ENCODE results near the gene MX1. TPM values are rescaled to one million over a fixed set of nuclear protein-coding genes. Genes with fewer than 3 reads are reported as not detected.

MX1 gene
- total RNA-seq, 1 experiment from 2014 or later = 2.0 TPM

GRCh38 chr21:41444703-41445464, 18.8 kb downstream of the MX1 start:
- BruUV-seq (replicated peaks) = no TSS peak
- CTCF ChIA-PET = no interaction called here

More at GRCh38 chr21:41444703-41445464, 18.8 kb downstream of the MX1 start:
- Histone ChIP-seq H3K9ac (ENCODE audit: low read length) (no peak overlapping the region), H3K9me3 (ENCODE audit: control insufficient read depth in 1 of 2, insufficient read depth in 1 of 2, low read depth in 1 of 2, low read length in 2 of 2) (no peaks in the 10 kb centered on the region), H3K79me2 (ENCODE audit: insufficient read depth, low read length) (no peaks in the 10 kb centered on the region), H3K4me2 (ENCODE audit: low read length) (no peak overlapping the region), H3K36me3 (ENCODE audit: control insufficient read depth in 1 of 2, insufficient read depth in 2 of 2, low read length in 2 of 2) (no peaks in the 10 kb centered on the region), H2AFZ (ENCODE audit: low read depth, low read length, poor library complexity, severe bottlenecking) (no peak overlapping the region), H4K20me1 (ENCODE audit: insufficient read depth) (no peaks in the 10 kb centered on the region), H3K9me2 (ENCODE audit: insufficient read depth) (no peaks in the 10 kb centered on the region), H3K27me3 (ENCODE audit: insufficient read depth, low read length) (no peaks in the 10 kb centered on the region), H3K27ac (ENCODE audit: low read depth, low read length) (no peak overlapping the region), H3K4me3 (replicated peaks in 1 of 2; ENCODE audit: low read depth in 1 of 2, low read length in 2 of 2) (no peak overlapping the region), H3K4me1 (ENCODE audit: control insufficient read depth in 1 of 2, insufficient read depth in 2 of 2, low read length in 2 of 2) (no peaks in the 10 kb centered on the region)
- DNase-seq (ENCODE audit: low read depth, low spot score) = no peak
- ATAC-seq = no peak
- intact Hi-C loops (cut with micrococcal nuclease) = no loop called here
- POLR2A ChIA-PET = no interaction called here
- no peak for TF ChIP-seq REST (IDR thresholded peaks at IDR 0.05; ENCODE audit: low read depth)
- TF ChIP-seq TCF7L2 (IDR thresholded peaks at IDR 0.05; ENCODE audit: borderline replicate concordance, extremely low read depth, insufficient read depth, insufficient read length) = no peak
- no peak for TF ChIP-seq POLR2A (IDR thresholded peaks at IDR 0.05; ENCODE audit: borderline replicate concordance, extremely low read depth, insufficient read depth, insufficient read length)
- TF ChIP-seq, protein P1, sequence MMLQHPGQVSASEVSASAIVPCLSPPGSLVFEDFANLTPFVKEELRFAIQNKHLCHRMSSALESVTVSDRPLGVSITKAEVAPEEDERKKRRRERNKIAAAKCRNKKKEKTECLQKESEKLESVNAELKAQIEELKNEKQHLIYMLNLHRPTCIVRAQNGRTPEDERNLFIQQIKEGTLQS (IDR thresholded peaks at IDR 0.05) = no peak
- no peak for TF ChIP-seq CBX3 (IDR thresholded peaks at IDR 0.05; ENCODE audit: low read depth)
- TF ChIP-seq SRF (IDR thresholded peaks at IDR 0.05; ENCODE audit: low read depth) = no peak
- TF ChIP-seq EZH2 (IDR thresholded peaks at IDR 0.05) = no peak
- no peak for TF ChIP-seq CTCF (IDR thresholded peaks at IDR 0.05 in 2 of 3, conservative IDR thresholded peaks at IDR 0.05 in 1 of 3; ENCODE audit: borderline replicate concordance in 1 of 3, insufficient read depth in 1 of 3, low read depth in 2 of 3, low read length in 2 of 3)
- TF ChIP-seq EZH2phosphoT487 (IDR thresholded peaks at IDR 0.05; ENCODE audit: borderline replicate concordance) = no peak
- no peak for TF ChIP-seq FOSL1 (IDR thresholded peaks at IDR 0.05; ENCODE audit: low read depth)
- TF ChIP-seq JUND (IDR thresholded peaks at IDR 0.05) = no peak
- TF ChIP-seq CEBPB (IDR thresholded peaks at IDR 0.05; ENCODE audit: low read depth) = no peak
- RAD21 ChIA-PET (ENCODE audit: low non-redundant PET in 1 of 2, low total read pairs in 2 of 2, uncharacterized antibody in 2 of 2, unreplicated experiment in 2 of 2) = no interaction called here
